GM18907 (cell line): Measurements from ENCODE around the gene KDM6B.
A peak's percentile ranks its signal among the peaks of the same experiment; 100 is the strongest.

Experiments used
- ATAC-seq: cut with Tn5 transposase; IDR thresholded peaks from one replicate; pipeline ENCODE4 v1.9.1; 2021; ENCODE audit warnings: mild to moderate bottlenecking, moderate library complexity; ENCODE audit not compliant: unreplicated experiment

The KDM6B gene

DNA sequence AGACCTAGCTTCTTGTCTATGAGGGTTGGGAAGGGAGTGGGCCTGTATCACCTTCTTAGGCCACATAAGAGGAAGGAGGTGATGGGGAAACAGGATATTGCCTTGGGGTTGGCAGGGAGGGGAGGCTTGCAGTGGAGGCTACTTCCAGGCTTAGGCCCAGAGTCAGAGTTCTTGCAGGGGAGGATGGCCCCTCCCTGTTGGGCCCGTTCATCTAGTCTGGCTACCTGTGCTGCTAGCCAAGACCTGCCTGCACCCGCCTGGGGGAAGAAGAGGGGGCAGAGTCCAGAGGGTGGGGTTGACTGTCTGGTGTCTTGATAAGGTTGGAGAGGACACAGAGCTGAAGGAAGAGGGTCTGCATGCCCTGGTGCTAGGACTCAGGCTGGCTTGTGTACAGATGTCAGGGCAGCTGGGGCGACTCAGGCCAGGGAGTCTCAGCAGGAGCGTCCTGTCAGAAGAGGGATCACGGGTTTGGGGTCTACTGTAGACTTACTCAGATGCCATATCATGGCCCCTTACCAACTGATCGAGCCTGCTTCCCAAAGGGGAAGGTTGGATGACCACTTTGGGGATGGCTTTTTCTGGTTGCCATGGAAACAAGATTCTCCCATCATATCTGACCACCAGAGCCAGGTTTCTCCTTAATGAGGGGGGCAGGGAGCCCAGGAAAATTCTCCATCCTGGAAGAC, 5.3 kb downstream of the KDM6B start:
- no peak for ATAC-seq

DNA sequence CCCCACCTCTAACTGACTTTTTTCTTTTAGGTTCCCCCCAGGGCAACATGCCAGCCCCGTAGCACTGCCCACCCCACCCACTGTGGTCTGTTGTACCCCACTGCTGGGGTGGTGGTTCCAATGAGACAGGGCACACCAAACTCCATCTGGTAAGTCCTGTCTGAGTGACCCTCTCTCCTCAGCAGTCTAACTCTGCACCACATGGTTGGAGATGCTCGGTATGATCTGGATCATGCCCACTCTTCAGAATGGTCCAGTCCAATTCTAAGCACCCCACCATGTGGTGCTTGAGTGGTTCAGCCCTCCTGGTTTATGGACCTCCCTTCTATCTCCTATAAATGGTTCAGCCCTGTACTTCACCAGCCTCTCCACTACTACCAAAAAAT, 5.9 kb downstream of the KDM6B start:
- ATAC-seq = no peak

DNA sequence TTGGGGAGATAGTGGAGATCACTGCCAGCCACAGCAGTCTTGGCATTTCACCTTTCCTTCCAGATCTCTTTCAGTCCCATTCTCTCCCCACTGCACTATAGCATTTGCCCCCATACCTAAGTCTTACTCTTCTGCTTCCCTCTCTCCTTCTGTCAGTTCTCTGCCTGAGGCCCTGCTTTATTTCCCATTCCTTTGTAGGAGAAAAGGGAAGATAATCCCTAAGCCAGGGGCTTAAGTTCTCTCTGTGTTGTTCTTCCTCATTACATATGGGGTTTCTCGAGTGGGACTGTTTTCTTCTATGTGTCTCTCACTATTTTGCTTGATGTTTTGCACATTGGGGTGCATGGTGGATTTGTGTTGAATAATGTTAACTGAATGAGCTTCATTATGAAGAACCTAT, 6.4 kb downstream of the KDM6B start:
- ATAC-seq = no peak

DNA sequence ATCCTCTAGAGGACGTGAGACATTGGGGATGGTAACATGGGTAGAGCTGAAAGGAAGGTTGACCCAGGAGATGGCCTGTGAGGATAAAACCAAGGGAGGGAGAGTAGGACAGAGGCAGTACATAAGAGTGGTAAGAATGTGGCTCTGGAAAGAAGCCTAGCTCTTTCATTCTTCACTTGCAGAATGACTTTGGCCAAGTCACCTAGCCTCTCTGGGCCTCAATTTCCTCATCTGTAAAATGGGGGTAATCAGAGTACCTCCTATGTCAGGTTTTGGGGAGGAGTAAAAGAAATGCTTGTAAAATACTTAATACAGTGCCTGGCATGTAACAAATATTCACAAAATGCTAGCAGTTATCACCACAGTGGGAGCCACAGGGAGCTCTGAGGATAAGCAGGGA, 6.9 kb downstream of the KDM6B start:
- no peak for ATAC-seq

DNA sequence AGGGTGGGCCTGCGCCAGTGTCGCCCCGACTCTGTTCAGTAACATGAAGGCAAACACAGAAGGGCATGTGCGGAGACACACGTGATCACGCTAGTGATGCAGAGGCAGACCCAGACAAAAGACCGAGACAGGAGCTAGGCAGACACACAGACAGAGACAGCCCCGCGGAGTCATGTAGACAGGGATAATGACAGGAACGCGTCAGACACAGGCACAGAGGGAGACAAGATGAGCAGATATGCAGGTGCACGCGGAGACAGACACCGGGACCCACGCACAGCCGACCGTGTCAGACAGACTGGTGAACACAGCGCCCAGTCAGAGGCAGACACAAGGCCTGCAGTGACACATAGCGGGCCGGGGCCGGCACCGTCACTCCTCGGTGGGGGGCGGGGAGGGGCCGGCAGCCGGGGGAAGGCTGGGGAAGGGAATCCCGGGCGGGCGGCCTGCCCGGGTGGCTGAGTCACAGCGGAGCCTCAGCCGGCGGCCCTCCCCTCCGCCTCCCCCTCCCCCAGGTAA, 7.4 kb downstream of the KDM6B start:
- ATAC-seq = peak; percentile 12

DNA sequence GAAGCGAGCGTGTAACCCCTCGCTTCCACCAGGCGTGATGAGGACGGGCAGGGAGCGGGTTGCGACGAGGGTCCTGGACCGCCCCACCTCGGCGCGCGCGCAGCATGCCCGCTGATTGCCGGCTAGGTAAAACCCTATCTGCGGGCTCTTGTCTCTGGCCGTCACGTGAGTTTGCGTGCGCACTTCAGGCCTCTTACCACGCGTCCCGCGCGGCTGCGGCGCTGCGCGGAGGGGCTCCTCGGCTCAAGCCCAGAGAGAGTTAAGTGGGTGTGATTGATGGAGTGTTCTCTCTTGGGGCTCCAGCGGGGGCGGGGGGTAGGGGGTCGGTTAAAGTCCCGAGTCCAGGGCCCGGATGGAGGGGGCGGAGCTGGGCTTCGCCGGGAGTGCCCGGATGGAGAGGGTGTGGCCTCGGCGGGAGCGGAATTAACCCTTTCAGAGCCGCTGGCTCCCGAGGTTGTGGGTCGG, 7.9 kb downstream of the KDM6B start:
- peak; percentile 33 for ATAC-seq

DNA sequence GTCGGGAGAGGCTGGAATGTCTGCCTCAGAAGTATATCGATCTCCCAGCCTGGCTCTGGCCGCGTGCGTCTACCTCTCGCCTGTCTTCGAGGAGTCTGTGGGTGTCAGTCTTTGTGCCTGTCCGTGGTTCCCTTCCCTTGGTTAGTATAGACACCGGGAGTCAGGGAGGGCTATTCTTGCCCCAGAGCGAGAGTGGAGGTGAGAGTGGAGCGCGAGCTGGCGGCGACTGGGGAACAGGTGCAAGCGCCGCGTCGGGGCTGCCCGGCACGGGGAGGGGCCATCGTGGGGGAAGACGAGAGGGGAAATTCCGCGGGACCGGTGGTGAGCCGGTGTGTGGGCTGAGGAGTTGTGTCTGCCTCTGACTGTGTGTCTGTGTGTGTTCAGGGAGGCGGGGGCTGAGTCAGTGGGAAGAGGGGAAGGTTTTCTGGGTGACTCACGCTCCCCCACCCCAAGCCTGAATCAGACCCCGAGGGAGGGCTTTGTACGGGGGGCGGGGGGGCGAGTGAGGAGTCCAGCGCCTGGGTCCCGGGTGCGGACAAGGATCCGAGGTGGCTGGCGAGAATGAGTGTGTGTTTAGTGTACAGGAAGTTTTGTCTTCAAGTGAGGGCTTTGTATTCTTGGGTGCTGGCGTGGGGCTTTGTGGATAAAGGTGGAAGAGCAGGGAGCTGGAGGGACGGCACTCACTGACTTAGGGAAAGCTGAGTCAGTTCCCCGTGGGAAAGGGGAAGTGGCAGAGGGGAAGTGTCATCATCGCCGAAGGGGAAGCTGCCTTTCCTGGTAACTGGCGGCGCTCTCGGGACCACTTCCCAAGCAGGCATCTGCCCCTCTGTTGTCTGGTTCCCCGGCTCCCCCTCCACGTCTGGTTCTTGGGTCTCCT, 8.6 kb downstream of the KDM6B start:
- ATAC-seq = peak; percentile 35

DNA sequence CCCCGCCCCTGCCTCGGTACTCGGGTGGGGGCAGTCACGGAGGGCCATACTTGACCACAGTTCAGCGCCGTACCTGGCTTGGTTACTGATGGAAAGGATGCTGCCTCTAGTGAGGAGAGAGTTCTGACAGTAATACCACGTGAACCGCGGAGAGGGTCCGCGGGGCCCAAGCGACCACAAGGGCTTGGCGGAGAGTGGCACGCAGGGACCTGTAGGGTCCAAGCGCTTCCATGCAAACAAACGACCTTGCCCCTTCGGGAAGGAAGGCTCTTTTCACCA, 9.2 kb downstream of the KDM6B start:
- ATAC-seq = peak; percentile 5

DNA sequence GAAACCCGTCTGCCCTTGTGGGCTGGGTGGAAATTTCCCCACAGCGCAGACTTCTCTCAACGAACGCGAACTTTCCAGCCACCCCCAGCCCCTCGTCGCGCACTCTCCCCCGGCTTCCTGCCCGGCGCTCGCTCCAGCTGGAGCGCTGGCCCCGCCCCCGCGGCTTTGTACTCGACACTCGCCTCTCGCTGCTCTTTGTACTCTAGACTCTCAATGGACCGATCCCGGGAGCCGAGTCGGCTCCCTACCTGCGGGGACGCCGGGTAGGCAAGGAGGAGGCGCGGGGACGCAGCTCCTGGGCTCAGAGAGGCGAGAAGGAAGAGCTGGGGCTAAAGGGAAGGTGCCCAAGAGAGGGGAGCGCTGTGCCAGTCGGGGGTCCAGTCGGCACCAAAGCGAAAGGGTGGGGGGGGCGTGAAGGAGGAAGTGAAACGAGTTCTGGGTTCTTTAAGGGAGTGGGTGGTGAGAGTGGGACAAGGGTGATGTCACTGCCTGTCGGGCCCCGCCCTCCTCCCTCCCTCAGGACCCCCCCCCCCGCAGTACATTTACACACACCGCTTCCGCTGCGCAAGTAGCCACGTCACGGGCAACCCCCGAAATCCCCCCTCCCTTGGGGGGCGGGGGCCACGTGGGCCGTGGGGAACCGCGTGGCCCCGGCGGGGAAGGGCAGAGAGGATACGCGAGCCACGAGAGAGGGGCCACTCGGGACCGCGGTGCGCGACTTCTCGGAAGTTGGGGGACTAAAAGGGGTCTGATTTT, 9.7 kb downstream of the KDM6B start:
- ATAC-seq = peak; percentile 28

DNA sequence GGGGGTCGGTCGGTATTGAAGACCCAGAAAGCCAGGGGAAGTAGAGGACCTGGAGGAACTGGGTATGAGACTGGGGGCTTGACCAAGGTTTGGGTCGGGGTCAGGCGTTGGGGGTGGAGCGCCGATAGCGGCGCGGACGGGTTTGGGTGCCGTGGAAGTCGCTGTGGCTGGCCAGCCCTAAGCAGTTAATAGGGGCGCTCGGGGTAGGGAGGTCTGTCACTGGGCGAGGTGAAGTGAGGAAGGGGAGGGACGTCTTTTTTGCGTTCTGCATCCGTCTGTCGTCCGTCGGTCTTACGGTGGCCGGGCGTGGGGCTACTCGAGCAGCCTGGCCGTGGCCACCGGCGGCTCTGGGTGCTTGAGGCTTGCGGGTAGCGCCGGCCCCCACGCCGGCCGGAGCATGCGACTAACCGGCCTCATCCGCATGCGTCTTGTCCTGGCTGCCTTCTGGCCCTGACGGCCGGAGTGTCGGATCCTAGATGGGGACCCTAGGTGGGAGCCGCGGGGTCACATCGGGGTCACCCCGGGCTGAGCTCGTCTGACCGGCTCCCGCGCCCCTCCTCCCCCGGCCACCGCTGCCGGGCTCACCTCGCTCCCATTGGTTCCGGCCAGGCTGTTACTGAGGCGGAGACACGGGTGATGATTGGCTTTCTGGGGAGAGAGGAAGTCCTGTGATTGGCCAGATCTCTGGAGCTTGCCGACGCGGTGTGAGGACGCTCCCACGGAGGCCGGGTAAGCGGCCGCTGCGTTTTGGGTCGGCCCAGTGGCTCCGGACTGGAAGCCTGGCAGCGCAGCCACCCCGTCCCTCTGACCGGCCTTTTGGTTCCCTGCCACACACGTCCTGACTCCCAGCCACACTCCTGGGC, 10.5 kb downstream of the KDM6B start:
- peak; percentile 46 for ATAC-seq

DNA sequence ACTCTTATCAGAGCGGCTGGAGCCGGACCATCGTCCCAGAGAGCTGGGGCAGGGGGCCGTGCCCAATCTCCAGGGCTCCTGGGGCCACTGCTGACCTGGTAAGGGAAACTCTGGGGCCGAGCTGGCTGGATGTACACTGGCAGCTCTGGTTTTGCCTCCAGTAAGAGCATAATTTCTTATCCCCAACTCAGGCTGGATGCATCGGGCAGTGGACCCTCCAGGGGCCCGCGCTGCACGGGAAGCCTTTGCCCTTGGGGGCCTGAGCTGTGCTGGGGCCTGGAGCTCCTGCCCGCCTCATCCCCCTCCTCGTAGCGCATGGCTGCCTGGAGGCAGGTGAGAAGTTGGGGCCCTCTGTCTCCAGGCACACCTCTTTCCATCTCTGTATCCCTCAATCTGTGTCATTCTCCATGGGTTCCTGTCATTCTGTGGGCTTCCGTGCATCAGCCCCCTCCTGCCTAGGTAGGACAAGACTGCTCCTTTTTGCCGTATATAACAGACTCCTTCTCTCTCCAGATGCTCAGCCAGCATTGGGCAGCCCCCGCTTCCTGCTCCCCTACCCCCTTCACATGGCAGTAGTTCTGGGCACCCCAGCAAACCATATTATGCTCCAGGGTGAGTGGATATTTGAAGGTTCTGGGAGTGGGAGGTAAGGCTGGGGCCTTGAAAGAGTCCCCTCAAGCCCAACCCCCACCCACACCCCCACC, 11.5 kb downstream of the KDM6B start:
- ATAC-seq = no peak

DNA sequence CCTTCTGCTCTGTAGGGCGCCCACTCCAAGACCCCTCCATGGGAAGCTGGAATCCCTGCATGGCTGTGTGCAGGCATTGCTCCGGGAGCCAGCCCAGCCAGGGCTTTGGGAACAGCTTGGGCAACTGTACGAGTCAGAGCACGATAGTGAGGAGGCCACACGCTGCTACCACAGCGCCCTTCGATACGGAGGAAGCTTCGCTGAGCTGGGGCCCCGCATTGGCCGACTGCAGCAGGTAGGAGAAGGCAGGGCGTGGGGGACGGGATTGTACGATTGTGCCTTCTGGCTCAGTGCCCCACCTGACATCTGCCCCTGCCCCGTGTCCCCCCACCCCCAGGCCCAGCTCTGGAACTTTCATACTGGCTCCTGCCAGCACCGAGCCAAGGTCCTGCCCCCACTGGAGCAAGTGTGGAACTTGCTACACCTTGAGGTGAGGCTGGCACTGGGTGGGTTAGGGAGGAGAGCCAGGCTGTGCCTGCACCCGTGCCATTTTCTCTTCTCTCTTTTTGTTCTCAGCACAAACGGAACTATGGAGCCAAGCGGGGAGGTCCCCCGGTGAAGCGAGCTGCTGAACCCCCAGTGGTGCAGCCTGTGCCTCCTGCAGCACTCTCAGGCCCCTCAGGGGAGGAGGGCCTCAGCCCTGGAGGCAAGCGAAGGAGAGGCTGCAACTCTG, 12.2 kb downstream of the KDM6B start:
- ATAC-seq = no peak

DNA sequence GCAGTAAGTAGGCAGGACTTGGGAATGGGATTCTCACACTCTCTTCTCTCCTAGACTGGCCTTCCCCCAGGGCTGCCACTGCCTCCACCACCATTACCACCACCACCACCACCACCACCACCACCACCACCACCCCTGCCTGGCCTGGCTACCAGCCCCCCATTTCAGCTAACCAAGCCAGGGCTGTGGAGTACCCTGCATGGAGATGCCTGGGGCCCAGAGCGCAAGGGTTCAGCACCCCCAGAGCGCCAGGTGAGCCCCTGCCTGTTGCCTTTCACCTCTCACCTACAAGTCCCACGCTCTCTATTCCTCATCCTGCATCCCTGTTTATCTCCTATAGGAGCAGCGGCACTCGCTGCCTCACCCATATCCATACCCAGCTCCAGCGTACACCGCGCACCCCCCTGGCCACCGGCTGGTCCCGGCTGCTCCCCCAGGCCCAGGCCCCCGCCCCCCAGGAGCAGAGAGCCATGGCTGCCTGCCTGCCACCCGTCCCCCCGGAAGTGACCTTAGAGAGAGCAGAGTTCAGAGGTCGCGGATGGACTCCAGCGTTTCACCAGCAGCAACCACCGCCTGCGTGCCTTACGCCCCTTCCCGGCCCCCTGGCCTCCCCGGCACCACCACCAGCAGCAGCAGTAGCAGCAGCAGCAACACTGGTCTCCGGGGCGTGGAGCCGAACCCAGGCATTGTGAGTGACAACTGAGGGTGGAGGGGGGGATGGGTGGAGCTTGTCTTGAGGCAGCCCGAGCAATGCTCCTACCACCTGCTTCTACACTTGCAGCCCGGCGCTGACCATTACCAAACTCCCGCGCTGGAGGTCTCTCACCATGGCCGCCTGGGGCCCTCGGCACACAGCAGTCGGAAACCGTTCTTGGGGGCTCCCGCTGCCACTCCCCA, 13.0 kb downstream of the KDM6B start:
- ATAC-seq = no peak

DNA sequence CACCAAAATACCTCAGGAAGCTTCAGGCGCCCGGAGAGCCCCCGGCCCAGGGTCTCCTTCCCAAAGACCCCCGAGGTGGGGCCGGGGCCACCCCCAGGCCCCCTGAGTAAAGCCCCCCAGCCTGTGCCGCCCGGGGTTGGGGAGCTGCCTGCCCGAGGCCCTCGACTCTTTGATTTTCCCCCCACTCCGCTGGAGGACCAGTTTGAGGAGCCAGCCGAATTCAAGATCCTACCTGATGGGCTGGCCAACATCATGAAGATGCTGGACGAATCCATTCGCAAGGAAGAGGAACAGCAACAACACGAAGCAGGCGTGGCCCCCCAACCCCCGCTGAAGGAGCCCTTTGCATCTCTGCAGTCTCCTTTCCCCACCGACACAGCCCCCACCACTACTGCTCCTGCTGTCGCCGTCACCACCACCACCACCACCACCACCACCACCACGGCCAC, 14.1 kb downstream of the KDM6B start:
- no peak for ATAC-seq

DNA sequence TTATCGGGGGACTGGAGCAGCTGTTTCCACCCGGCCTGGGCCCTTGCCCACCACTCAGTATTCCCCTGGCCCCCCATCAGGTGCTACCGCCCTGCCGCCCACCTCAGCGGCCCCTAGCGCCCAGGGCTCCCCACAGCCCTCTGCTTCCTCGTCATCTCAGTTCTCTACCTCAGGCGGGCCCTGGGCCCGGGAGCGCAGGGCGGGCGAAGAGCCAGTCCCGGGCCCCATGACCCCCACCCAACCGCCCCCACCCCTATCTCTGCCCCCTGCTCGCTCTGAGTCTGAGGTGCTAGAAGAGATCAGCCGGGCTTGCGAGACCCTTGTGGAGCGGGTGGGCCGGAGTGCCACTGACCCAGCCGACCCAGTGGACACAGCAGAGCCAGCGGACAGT, 14.7 kb downstream of the KDM6B start:
- no peak for ATAC-seq

DNA sequence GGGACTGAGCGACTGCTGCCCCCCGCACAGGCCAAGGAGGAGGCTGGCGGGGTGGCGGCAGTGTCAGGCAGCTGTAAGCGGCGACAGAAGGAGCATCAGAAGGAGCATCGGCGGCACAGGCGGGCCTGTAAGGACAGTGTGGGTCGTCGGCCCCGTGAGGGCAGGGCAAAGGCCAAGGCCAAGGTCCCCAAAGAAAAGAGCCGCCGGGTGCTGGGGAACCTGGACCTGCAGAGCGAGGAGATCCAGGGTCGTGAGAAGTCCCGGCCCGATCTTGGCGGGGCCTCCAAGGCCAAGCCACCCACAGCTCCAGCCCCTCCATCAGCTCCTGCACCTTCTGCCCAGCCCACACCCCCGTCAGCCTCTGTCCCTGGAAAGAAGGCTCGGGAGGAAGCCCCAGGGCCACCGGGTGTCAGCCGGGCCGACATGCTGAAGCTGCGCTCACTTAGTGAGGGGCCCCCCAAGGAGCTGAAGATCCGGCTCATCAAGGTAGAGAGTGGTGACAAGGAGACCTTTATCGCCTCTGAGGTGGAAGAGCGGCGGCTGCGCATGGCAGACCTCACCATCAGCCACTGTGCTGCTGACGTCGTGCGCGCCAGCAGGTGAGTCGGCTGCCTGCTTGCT, 15.2 kb downstream of the KDM6B start:
- no peak for ATAC-seq

DNA sequence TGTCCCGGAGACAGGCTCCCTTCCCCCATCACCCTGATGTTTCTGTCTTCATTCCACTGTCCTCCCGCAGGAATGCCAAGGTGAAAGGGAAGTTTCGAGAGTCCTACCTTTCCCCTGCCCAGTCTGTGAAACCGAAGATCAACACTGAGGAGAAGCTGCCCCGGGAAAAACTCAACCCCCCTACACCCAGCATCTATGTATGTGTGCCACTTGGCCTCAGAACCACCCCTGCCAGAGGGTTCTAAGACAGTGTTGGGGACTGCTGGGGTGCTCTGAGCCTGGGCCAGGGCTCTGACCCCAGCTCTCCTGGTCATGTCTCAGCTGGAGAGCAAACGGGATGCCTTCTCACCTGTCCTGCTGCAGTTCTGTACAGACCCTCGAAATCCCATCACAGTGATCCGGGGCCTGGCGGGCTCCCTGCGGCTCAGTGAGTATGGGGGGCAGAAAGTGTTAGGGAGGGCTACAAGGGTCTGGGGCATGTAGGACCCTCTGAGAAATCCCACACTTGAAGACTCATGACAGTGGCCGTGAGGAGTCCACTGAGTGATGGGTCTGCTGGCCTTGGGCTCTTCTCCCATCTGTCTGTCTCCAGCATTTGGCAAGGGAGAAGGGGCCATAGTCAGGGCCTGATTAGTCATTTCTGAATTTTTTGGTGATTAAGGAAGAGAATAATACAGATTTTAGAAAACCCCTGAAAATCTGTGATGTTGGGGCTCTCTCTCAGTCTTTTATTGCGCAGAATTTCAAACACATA, 15.9 kb downstream of the KDM6B start:
- ATAC-seq = no peak
